HG02884 (cell line): Measurements from ENCODE around the gene TNRC6B.

Experiments used
- ATAC-seq: cut with Tn5 transposase; IDR thresholded peaks from one replicate; pipeline ENCODE4 v1.9.1; 2021; ENCODE audit warnings: mild to moderate bottlenecking, moderate library complexity; ENCODE audit not compliant: unreplicated experiment

The TNRC6B gene

DNA sequence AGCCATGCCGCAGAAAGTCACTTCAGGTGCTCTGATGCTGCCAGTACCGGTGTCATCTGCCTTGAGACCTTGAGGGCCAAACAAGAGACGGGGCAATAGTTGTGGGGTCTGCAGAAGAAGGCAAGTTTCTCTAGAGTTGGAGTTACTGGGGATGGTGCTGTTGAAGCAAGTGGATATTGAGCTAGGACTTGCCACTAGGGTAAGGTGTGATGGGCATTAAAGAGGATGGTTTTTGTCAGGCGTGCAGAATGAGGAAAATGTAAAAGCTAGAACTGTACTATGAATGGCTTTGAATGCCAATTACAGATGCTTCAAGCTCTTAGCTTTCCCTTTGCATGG, 61.6 kb downstream of the TNRC6B start:
- no peak for ATAC-seq

DNA sequence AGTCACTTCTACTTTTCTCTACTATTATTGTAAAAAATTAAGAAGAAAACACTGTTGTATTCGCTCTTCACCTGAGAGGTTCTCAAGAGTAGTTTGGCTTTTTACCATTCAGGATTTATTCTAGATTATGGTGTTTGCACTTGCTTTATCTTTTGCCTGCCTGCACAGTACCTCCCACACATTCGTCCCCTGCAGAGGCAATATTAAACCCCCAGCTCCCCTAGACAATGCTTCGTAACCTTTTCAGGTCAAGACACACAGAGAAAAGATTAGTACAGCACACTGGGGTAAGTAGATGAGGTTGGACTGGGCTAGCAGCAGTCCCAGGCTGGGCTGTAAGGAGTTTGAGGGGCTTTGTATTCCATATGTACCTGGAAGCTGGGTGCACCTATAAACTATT, 62.4 kb downstream of the TNRC6B start:
- ATAC-seq = no peak

DNA sequence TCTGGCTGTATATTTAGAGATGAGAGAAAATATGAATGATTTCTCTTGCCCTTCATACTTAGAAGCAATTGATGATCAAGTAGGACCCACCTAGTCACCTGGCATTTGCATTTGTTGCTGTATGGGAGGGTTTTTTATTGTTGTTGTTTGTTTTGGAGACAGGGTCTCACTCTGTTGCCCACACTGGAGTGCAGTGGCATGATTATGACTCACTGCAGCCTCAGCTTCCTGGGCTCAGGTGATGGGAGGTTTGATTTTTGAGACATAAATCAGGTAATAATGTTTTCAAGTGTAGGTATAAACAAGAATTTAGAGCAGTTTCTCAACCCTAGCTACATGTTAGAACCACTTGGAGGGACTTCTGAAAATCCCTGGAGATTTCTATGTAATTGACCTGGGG, 63.0 kb downstream of the TNRC6B start:
- no peak for ATAC-seq

DNA sequence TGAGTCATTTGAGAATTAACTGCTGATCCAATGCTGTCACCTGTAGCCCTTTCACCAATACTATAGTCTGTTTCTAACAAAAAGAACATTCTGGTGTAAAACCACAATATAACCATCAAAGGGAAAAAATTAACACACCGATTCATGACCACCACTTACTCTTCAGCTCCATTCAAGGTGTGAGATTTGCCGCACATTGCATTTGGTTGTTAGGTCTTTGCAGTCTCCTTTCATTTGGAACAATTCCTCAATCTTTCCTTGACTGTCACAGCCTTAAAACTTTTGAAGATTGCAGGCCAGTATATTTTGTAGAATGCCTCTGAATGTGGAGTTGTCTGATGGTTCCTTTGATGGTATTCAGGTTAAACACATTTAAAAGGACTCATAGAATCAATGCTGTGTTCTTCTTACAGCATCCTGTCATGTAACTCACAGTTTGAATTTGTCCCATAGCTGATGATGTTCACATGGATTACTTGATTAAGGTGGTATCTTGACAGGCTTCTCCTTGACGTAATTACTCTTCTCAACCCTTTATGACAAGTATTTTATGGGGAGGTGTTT, 63.6 kb downstream of the TNRC6B start:
- no peak for ATAC-seq

DNA sequence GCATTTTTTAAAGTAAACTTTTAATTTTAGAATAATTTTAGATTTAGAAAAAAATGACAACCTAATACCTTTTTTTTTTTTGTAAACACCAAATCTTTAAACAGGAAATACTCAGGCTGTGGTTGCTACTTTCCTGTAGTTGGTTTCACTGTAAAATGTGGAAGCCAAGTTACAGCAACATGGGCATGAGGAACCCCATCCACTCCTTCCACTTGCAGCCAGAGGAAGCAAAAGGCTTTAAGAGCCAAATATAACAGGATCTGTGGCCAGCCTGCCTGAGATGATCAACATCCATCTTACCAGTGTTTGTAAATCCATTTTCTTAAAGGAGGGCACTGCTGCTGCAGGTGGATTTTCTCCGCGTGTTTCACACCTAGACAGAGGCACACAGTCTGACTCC, 66.2 kb downstream of the TNRC6B start:
- no peak for ATAC-seq

DNA sequence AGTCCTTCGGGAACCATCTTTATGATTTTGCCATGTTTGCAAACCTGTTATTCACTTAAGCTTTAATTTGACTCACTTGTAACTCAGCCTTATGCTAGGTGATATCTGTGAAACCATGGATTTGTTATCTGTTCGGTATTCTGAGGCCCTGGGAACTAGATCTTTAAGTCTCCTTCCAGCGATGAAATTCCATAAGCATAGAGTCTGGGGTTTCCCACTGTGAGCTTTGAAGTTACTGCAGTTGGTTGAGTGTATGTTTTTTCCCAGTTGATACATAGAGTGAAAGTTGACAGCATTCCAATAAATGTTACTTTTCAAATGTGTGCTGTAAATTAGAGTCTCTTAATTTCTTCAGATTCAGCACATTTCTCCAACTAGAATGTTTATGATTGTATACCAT, 66.9 kb downstream of the TNRC6B start:
- ATAC-seq = no peak

DNA sequence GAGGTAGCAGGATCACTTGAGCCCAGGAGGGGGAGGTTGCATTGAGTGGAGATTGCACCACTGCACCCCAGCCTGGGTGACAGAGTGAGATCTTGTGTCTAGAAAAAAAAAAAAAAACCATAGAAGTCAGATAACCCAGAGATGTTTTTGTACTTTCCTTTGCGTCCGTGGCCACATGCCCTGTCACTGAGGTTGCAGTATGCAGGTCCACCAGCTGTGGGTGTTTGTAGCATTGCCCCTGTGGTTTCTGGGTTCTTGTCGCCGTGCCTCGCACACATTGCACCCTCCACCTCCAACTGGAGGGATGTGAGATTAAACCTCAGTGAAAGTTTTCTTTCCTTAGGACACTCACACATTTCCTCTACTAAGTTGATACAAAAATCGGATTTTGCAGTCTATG, 70.3 kb downstream of the TNRC6B start:
- no peak for ATAC-seq

DNA sequence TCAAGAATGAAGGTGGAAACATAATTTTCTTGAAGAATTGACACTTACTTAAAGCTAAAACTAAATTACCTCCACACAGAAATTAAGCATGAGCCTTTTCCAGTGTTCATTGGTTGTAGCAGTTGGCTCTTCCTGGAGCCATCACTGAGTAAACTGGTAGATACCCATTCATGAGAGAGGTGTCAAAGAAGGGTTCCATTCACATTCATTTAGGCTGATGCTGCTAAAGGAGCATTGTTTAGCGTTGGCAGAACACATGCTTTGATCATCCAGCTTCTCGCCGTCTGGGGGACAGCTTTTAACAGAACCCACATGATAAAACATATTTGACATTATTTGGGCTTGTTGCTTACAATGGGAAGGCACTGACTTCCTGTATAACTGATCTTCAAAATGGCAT, 71.6 kb downstream of the TNRC6B start:
- no peak for ATAC-seq

DNA sequence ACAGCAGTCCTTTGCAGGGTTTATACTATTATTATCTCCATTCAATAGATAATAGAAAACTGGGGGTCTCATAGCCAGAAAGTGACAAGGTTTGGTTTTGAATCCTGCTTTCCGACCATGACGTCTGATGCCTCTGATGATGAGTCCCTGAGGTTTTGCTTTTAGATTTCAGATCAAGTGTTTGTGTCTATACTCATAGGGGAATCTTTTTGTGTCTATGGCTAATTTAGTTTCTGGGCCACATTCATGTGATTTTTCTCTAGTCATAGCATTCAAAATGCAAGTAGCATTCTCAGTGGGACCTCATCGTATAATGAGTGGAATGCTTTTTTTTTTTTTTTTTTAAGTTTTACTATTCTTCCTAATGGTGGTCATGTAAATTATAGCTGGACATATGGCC, 72.9 kb downstream of the TNRC6B start:
- no peak for ATAC-seq

DNA sequence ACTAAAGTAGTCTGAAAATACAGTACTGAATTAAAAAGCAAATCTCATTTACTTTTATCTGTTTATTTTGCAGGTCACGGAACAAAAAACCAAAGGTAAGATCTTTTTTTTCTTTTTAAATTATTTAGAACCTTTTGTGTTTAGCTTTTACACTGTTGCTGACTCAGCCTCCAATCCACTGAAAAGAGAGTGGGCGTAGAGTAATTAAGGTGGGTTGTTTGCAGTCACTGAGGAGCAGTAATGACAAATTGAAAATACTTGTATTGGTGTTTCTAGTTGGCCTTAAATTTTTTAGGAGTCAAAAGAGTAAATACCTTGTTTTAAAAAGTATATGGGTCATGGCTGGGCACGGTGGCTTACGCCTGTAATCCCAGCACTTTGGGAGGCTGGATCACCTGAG, 73.4 kb downstream of the TNRC6B start:
- no peak for ATAC-seq

DNA sequence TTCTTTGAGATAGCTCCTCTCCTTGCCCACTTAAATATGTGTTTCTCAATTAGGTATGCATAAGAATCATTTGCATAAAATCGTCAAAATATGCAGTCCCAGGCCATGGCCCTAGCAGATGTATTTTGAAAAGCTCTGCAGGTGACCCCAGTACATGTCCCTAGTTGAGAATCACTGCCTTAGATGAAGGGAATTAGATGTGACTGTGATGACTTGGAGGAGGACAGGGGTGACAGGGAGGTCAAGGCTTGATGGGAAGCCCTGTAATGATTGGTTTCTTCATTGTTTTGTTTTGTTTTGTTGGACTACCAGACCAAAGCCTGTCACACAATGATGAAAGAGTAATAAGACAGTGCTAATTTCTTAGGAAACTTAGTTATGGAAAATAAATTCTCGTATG, 74.4 kb downstream of the TNRC6B start:
- ATAC-seq = no peak

DNA sequence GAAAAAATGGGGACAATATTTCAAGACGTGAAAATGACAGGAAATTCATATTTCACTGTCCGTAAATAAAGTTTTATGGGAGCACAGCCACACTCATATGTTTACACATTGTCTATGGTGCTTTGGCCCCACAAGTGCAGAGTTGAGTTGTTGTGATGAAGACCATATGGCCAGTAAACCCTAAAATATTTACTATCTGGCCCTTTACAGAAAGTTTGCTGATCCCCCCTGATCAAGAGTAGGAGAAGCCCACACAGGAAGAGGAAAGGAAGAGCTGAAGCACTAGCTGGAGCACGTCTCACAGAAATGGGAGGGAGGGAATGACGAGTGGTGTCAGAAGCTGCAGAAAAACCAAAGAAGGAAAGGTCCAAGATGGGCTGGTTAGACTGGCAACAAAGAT, 78.8 kb downstream of the TNRC6B start:
- no peak for ATAC-seq

DNA sequence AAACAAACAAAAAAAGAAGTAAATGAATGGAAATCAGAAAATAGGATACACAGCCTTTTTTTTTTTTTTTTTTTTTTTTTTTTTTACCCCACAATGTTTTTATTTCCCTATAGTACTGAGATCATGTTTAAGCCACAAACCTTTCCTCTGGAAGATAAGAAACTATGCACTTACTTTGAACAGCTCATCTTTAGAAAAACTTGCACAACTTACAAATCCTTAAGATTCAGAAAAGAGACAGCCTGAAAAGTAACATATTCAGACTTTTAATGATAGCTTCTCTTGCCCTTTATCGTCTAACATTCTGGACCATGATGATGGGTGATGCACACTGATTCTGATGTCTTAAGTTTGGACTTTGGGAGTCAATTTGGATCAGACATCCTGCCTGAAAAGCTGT, 80.3 kb downstream of the TNRC6B start:
- no peak for ATAC-seq

DNA sequence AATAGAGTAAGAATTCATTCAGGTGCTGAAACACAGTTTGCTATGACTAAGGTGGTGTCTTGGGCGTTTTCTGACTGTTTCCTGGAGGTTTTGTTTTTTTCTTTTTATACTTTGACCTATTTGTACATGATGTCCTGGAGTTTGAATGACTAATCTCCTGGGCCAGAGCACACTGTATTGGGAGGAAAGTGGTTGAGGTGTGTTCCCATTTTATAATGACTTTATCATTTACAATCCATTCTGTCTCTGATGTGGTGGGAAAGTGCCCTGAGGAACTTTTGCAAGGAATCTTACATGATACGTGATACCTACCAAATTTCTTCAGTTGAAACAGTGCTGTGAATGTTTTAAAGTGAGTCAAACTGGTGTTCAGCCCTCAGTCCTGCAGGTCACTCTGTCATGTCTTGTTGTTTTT, 80.8 kb downstream of the TNRC6B start:
- no peak for ATAC-seq

DNA sequence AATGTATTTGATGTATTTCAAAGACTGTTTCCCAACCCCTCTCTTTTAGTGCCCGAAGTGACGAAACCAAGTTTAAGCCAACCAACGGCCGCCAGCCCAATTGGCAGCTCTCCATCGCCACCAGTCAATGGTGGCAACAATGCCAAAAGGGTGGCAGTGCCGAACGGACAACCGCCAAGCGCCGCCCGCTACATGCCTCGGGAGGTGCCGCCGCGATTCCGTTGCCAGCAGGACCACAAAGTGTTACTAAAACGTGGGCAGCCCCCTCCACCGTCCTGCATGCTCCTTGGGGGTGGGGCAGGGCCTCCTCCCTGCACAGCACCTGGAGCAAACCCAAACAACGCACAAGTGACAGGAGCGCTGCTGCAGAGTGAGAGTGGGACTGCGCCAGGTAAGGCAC, 84.1 kb downstream of the TNRC6B start:
- no peak for ATAC-seq

DNA sequence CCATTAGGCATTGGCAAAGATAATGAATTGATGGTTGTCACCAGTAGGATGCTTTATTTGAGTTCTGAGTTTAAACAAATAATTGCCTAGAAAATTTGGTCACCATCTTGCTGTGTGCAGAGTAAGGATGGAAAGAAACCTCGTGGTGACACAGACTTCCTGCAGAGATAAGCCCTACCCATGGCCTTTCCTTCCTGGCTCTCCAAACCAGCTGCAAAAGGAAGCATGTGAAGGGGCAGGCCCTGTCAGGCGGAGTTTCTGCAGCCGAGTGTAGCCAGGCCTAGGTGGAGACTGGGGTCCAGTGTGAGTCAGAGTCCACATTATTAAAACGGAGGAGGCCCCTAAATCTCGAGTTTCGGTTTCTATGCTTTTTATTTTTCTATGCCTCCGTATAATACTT, 85.5 kb downstream of the TNRC6B start:
- ATAC-seq = no peak

DNA sequence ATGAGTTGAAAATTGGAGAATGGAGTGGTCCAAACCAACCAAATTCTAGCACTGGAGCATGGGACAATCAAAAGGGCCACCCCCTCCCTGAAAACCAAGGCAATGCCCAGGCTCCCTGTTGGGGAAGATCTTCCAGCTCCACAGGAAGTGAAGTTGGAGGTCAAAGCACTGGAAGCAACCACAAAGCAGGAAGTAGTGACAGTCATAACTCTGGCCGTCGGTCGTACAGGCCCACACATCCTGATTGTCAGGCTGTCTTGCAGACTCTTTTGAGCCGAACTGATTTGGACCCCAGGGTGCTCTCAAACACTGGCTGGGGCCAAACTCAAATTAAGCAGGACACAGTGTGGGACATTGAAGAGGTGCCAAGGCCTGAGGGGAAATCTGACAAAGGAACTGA, 88.1 kb downstream of the TNRC6B start:
- ATAC-seq = no peak

DNA sequence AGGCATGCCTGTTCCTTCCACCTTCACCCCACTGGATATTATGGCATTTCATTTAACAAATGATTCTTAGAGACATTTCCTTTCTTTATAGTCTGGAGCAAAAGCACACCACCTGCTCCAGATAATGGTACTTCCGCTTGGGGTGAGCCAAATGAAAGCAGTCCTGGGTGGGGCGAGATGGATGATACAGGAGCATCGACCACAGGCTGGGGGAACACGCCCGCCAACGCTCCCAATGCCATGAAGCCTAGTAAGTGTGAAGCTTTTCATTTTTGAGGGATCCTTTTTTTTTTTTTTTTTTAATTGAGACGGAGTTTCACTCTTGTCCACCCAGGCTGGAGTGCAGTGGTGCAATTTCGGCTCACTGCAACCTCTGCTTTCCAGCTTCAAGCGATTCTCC, 92.3 kb downstream of the TNRC6B start:
- ATAC-seq = no peak

DNA sequence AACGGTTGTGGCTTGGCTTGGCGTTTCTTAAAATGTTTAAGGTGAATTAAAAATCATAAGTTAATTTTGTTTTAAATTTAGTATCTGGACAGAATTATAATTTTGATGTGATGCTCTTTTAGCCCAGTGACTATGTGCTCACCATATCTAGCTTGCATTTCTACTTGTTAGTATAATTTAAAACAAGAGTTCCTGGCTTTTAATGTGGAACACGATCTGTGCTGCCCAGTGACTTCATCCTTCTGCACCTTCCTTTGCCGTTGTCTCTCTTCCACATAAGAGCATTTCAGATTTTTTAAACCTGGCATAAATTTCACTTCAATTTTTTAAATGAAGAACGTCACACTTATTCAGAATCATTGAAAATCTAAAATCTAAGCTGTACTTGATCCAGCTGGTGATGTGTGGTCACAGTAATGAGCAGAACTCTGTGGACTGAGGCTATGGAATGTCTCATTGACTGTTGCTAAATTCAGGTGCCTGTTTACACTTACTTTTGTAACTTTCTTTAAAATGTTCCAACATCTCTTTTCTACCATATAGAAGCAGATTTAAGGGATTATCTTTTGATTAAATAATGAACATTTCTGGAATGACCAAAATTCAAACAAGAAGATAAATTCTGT, 93.1 kb downstream of the TNRC6B start:
- ATAC-seq = no peak

DNA sequence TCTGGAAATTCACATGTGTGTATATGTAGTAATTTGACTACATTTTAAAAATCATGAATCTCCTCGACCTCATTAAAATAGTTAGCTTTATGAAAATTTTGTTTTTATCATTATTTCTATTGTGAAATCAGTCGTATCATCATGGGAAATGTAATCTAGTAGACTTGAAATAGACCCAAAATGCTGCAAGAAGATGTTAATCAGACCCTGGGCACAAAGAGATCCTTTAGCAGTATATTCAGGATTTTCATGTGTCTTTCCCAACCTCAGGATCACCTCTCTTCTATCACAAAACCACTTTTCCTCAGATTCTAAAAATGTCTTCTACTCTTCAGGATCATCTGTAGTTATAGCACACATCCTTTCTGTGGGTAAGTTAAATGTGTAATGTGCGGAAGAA, 93.7 kb downstream of the TNRC6B start:
- ATAC-seq = no peak

DNA sequence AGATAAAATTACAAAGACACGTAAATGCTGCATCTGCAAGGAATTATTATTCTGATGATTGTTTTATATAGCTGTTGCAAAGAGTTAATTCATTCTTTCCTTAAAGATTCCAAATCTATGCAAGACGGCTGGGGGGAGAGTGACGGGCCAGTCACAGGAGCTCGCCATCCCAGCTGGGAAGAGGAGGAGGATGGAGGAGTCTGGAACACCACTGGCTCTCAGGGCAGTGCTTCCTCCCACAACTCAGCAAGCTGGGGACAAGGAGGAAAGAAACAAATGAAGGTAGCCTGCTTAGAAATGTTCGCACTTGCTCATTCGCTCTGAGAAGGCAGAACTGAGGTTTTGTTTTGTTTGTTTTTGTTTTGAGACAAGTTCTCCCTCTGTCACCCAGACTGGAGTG, 95.6 kb downstream of the TNRC6B start:
- no peak for ATAC-seq

DNA sequence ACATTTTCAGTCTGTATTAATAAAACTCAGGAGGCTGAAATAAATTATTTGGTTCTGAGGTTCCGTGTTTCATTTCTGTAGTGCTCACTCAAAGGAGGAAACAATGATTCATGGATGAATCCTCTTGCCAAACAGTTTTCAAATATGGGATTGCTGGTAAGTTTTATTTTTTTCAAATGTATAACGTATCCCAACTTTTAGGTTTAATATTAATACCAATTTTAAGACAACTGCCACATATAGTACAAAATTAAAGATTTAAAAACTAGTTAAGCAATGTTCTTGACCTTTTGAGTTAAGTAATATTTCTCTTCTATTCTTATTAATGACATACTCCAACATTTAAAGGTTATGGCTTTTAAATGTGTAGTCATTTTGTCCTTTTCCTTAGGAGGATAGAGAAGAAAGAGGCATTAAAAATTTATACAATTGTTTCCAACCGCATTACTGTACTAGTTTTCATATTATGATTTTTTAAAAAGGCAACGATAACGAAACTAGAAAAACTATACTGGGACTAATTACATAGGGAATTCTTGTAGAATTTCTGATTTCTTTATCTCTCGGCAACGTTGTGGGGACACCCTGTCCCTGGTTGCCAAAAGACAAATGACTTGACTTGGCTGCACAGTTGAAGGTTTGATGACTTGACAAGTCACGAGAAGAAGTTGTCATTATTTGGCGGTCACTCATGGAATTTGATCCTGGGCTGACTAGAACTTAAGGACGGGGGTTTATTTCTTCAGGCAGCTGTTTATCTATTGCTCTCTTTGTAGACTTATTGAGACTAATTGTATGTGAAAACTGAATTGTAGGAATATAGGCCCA, 99.5 kb downstream of the TNRC6B start:
- ATAC-seq = no peak

DNA sequence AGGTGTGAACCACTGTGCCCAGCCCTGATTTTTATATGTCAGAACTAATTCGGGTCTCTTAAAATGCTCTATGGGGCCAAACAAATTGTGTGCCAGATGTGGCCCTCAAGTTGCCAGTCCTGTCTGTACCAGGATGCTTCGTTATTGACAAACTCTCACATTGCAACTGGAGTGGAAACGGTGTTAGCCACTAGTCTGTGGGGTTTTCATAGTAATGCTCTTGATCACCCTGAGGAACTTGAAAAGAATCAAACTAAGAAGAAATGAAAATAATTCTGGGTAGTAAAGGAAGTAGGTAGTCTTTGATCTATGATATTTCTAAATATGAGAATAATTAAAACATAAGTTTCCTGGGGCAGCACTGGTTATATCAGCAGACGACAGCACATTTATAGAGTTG, 101.3 kb downstream of the TNRC6B start:
- no peak for ATAC-seq
